ENCODE results near the gene CDKN2AIP. TPM values are rescaled to one million over a fixed set of nuclear protein-coding genes. Genes with fewer than 3 reads are reported as not detected.
A peak's percentile ranks its signal among the peaks of the same experiment; 100 is the strongest.

The CDKN2AIP gene
- total RNA-seq, 1 donor from 2014 or later = 29.7 TPM

- Mint-ChIP-seq H3K4me3 (no peak overlapping the region), H3K27me3 (peaks cover 7% of the 10 kb centered on the region), H3K36me3 (no peaks in the 10 kb centered on the region), H3K27ac (peak overlapping the region; percentile 21), H3K4me1 (ENCODE audit: unreplicated experiment) (peaks cover 15% of the 10 kb centered on the region), H3K9me3 (no peaks in the 10 kb centered on the region)
- no peak for DNase-seq (ENCODE audit: extremely low spot score, unreplicated experiment)
- no peak for TF ChIP-seq CTCF (conservative IDR thresholded peaks at IDR 0.05)
Observed at GRCh38 chr4:183403961-183404360, 40.5 kb upstream of the CDKN2AIP start.

GRCh38 chr4:183405303-183405702, 39.1 kb upstream of the CDKN2AIP start:
- Mint-ChIP-seq H3K4me3 (peak overlapping the region; percentile 60), H3K9me3 (no peaks in the 10 kb centered on the region), H3K27me3 (peaks cover 2% of the 10 kb centered on the region), H3K27ac (no peak overlapping the region), H3K36me3 (no peaks in the 10 kb centered on the region), H3K4me1 (ENCODE audit: unreplicated experiment) (peaks cover 25% of the 10 kb centered on the region)
- DNase-seq (ENCODE audit: extremely low spot score, unreplicated experiment) = no peak
- TF ChIP-seq CTCF (conservative IDR thresholded peaks at IDR 0.05) = no peak

GRCh38 chr4:183407128-183407585, 37.3 kb upstream of the CDKN2AIP start:
- peak; percentile 96 for TF ChIP-seq CTCF (conservative IDR thresholded peaks at IDR 0.05)
- Mint-ChIP-seq H3K9me3 (no peaks in the 10 kb centered on the region), H3K27me3 (no peaks in the 10 kb centered on the region), H3K4me1 (ENCODE audit: unreplicated experiment) (peaks cover 25% of the 10 kb centered on the region), H3K36me3 (no peaks in the 10 kb centered on the region), H3K27ac (peak overlapping the region; percentile 100), H3K4me3 (peak overlapping the region; percentile 87)
- DNase-seq (ENCODE audit: extremely low spot score, unreplicated experiment) = peak; percentile 94

- DNase-seq (ENCODE audit: extremely low spot score, unreplicated experiment) = no peak
- H3K4me1 Mint-ChIP-seq (ENCODE audit: unreplicated experiment) = peaks cover 22% of the 10 kb centered on the region
- H3K4me3 Mint-ChIP-seq = peak overlapping the region; percentile 87
- no peaks in the 10 kb centered on the region for H3K36me3 Mint-ChIP-seq
- no peaks in the 10 kb centered on the region for H3K9me3 Mint-ChIP-seq
- no peak for TF ChIP-seq CTCF (conservative IDR thresholded peaks at IDR 0.05)
- peak overlapping the region; percentile 100 for H3K27ac Mint-ChIP-seq
- H3K27me3 Mint-ChIP-seq = no peaks in the 10 kb centered on the region
Observed at GRCh38 chr4:183407635-183408464, 36.6 kb upstream of the CDKN2AIP start.

GRCh38 chr4:183408796-183409195, 35.6 kb upstream of the CDKN2AIP start:
- Mint-ChIP-seq H3K27ac (peak overlapping the region; percentile 100), H3K27me3 (no peaks in the 10 kb centered on the region), H3K4me3 (peak overlapping the region; percentile 87), H3K9me3 (no peaks in the 10 kb centered on the region), H3K36me3 (no peaks in the 10 kb centered on the region), H3K4me1 (ENCODE audit: unreplicated experiment) (peaks cover 18% of the 10 kb centered on the region)
- no peak for DNase-seq (ENCODE audit: extremely low spot score, unreplicated experiment)
- TF ChIP-seq CTCF (conservative IDR thresholded peaks at IDR 0.05) = no peak
